B cell (primary cell): ENCODE measurements around the gene CAPNS2. TPM values are rescaled to one million over a fixed set of nuclear protein-coding genes. Genes with fewer than 3 reads are reported as not detected.
"Not testable (repeated sequence)": the region's sequence is repeated elsewhere in the genome, so short reads cannot be mapped to it uniquely, and the experiment has no call there.

ENCODE experiments used
- ATAC-seq: fragments of 200-7000 bp; cut with Tn5 transposase; one replicate; pipeline ENCODE4 v1.10.0; 2021; ENCODE audit warnings: low read depth, mild to moderate bottlenecking, moderate number of reproducible peaks, moderate library complexity
- CTCF ChIA-PET: fragments of 350-600 bp; sonication (Branson Sonifier 250); formaldehyde crosslinking; loops from one replicate; lab custom pipeline; 2021; ENCODE audit warnings: antibody characterized with exemption, inconsistent platforms; lab: Charles Lee
- POLR2A ChIA-PET: fragments of 350-600 bp; sonication (Branson Sonifier 250); formaldehyde crosslinking; loops from one replicate; lab custom pipeline; 2021; ENCODE audit warnings: antibody characterized with exemption; lab: Charles Lee
- DNase-seq: peaks from one replicate; pipeline ENCODE4 v3.0.0; 2013
- H2AFZ ChIP-seq: 2 replicates; pipeline ENCODE4 v1.6.1; 2012; ENCODE audit warnings: mild to moderate bottlenecking, low read depth, low read length; ENCODE audit not compliant: insufficient read depth, poor library complexity, severe bottlenecking
- H3K27ac ChIP-seq, 2 donors: 1 replicate in 1 of 2; 2 replicates in 1 of 2; pipeline ENCODE4 v1.5.1; 2012 to 2013; ENCODE audit warnings: low read length in 2 of 2, mild to moderate bottlenecking in 2 of 2, moderate library complexity in 1 of 2
- H3K27me3 ChIP-seq, 4 experiments: fragments of 200-600 bp in 1 of 4; sonication (generic) in 1 of 4; replicated peaks in 1 of 4; 1 replicate in 2 of 4; 2 replicates in 2 of 4; pipeline versions ENCODE4 v1.6.1 to v1.7.0; 2013 to 2016; ENCODE audit warnings: low read length in 3 of 4, mild to moderate bottlenecking in 2 of 4, mixed read lengths in 1 of 4, moderate library complexity in 1 of 4; ENCODE audit not compliant: insufficient read depth in 4 of 4, control insufficient read depth in 3 of 4; ENCODE audit errors: control extremely low read depth in 1 of 4
- H3K36me3 ChIP-seq, 2 experiments: replicated peaks in 1 of 2; 1 replicate in 1 of 2; 2 replicates in 1 of 2; pipeline versions ENCODE4 v1.6.1 to v1.7.1; 2013; ENCODE audit warnings: low read length in 1 of 2; ENCODE audit not compliant: insufficient read depth in 2 of 2, control insufficient read depth in 1 of 2; ENCODE audit errors: control extremely low read depth in 1 of 2, extremely low read depth in 1 of 2
- H3K4me1 ChIP-seq, 2 donors: fragments of 200-600 bp in 1 of 2; sonication (generic) in 1 of 2; 1 replicate in 1 of 2; 2 replicates in 1 of 2; pipeline versions ENCODE4 v1.5.1 to v1.6.1; 2013 to 2017; ENCODE audit warnings: low read length in 2 of 2; ENCODE audit not compliant: control insufficient read depth in 2 of 2, insufficient read depth in 2 of 2
- H3K4me2 ChIP-seq: replicated peaks from 2 replicates; pipeline ENCODE3; 2012; ENCODE audit warnings: mild to moderate bottlenecking, low read depth, low read length; ENCODE audit not compliant: poor library complexity, severe bottlenecking
- H3K4me3 ChIP-seq, 5 experiments: fragments of 200-600 bp in 1 of 5; sonication (generic) in 1 of 5; 1 replicate in 3 of 5; 2 replicates in 2 of 5; pipeline versions ENCODE4 v1.5.1 to v1.7.0; 2011 to 2016; ENCODE audit warnings: low read length in 4 of 5, mild to moderate bottlenecking in 4 of 5, low read depth in 2 of 5, control low read depth in 1 of 5, moderate library complexity in 1 of 5; ENCODE audit not compliant: insufficient read depth in 1 of 5; ENCODE audit errors: control extremely low read depth in 1 of 5, extremely low read depth in 1 of 5
- H3K79me2 ChIP-seq: fragments of 200-600 bp; sonication (generic); one replicate; pipeline ENCODE4 v1.6.0; 2016; ENCODE audit warnings: low read length; ENCODE audit not compliant: control insufficient read depth, insufficient read depth
- H3K9ac ChIP-seq: fragments of 200-600 bp; sonication (generic); 2 replicates; pipeline ENCODE4 v1.6.1; 2017; ENCODE audit warnings: mild to moderate bottlenecking, low read length, moderate library complexity
- H3K9me3 ChIP-seq, 3 donors: one replicate each; pipeline versions ENCODE4 v1.6.1 to v1.7.1; 2013; ENCODE audit warnings: low read length in 2 of 3; ENCODE audit not compliant: control insufficient read depth in 2 of 3, insufficient read depth in 1 of 3; ENCODE audit errors: control extremely low read depth in 1 of 3
- H4K20me1 ChIP-seq: 2 replicates; pipeline ENCODE4 v1.6.0; 2012; ENCODE audit warnings: mild to moderate bottlenecking, low read length; ENCODE audit not compliant: insufficient read depth, control insufficient read depth, poor library complexity, severe bottlenecking
- H3K27ac Mint-ChIP-seq: one replicate; pipeline ENCODE4 v1.8.0; 2021; ENCODE audit warnings: mixed read lengths
- H3K27me3 Mint-ChIP-seq: one replicate; pipeline ENCODE4 v1.8.0; 2021; ENCODE audit warnings: mixed read lengths
- H3K4me1 Mint-ChIP-seq: one replicate; pipeline ENCODE4 v1.8.0; 2021; ENCODE audit warnings: mixed read lengths
- H3K4me3 Mint-ChIP-seq: one replicate; pipeline ENCODE4 v1.8.0; 2021; ENCODE audit warnings: mixed read lengths
- H3K9me3 Mint-ChIP-seq: one replicate; pipeline ENCODE4 v1.8.0; 2022; ENCODE audit warnings: mixed read lengths; ENCODE audit not compliant: insufficient read depth
- CTCF ChIP-seq: fragments of 200-600 bp; IDR thresholded peaks from one replicate; pipeline ENCODE4 v1.8.0; 2022; ENCODE audit warnings: antibody characterized with exemption, mild to moderate bottlenecking
- EZH2 ChIP-seq: IDR thresholded peaks from 2 replicates; pipeline ENCODE4 v1.6.1; 2012; ENCODE audit warnings: borderline replicate concordance, low read depth, mild to moderate bottlenecking, moderate library complexity, low read length; ENCODE audit not compliant: insufficient read depth, poor library complexity, severe bottlenecking
- WGBS: methylation state at CpG from one replicate; pipeline ENCODE4 v1.1.5; 2013; ENCODE audit warnings: missing lambda C conversion rate; ENCODE audit not compliant: insufficient coverage; 5-methylcytosine and 5-hydroxymethylcytosine counted together
- intact Hi-C: fragments of 100-400 bp; cut with micrococcal nuclease; formaldehyde crosslinking; loops from one replicate; pipeline ENCODE4 v1.10.0; 2022
- polyA plus RNA-seq: library from polyadenylated mRNA; depleted of rRNA; stranded (reverse); fragments of >200 nt; gene quantifications from 2 replicates; pipeline ENCODE4 v1.2.3, GENCODE V29; 2012
- total RNA-seq, 2 donors: library from RNA; stranded (reverse); fragments of 120-200 nt in 1 of 2; gene quantifications; 1 replicate in 1 of 2; 2 replicates in 1 of 2; pipeline versions ENCODE4 v1.2.3 to v1.2.4, GENCODE V29; 2013 to 2022

CAPNS2 gene
- total and polyA plus RNA-seq, 2 donors (not counting 1 experiment from before 2014, with no cell fraction given): not detected

- intact Hi-C loops: no loop called here
- H3K9me3 ChIP-seq: peaks cover 0 to 6% (median 0%) of the 10 kb centered on the region in 3 donors
- no peaks in the 10 kb centered on the region for H3K4me1 Mint-ChIP-seq
- no peaks in the 10 kb centered on the region for H3K27me3 ChIP-seq
- H3K27me3 Mint-ChIP-seq: peaks cover 15% of the 10 kb centered on the region
- ChIA-PET POLR2A (no interaction called here), CTCF (no interaction called here)
- H3K9ac ChIP-seq: no peak overlapping the region
- no peak overlapping the region for H3K4me3 Mint-ChIP-seq
- H3K27ac Mint-ChIP-seq: no peak overlapping the region
- no peak overlapping the region for H2AFZ ChIP-seq
- ATAC-seq (no peak), DNase-seq (no peak)
- 27% methylated on average over 2 of the region's 3 CpGs for WGBS
- no peaks in the 10 kb centered on the region for H3K36me3 ChIP-seq
- no peaks in the 10 kb centered on the region for H4K20me1 ChIP-seq
- no peak overlapping the region for H3K27ac ChIP-seq
- TF ChIP-seq CTCF: no peak
- TF ChIP-seq EZH2: no peak
- H3K4me2 ChIP-seq: no peak overlapping the region
- no peaks in the 10 kb centered on the region for H3K4me1 ChIP-seq
- no peaks in the 10 kb centered on the region for H3K79me2 ChIP-seq
- no peaks in the 10 kb centered on the region for H3K9me3 Mint-ChIP-seq
- no peak overlapping the region for H3K4me3 ChIP-seq
Measured at GRCh38 chr16:55615071-55615470, 48.6 kb downstream of the CAPNS2 start.

- H2AFZ ChIP-seq, DNase-seq, H3K4me3 ChIP-seq, H3K9me3 ChIP-seq, H3K4me1 ChIP-seq, H3K4me3 Mint-ChIP-seq, H3K9ac ChIP-seq, H3K79me2 ChIP-seq, CTCF ChIA-PET, intact Hi-C loops, H3K36me3 ChIP-seq, POLR2A ChIA-PET, H3K27ac ChIP-seq, H3K9me3 Mint-ChIP-seq, H3K4me1 Mint-ChIP-seq, ATAC-seq, H4K20me1 ChIP-seq, H3K4me2 ChIP-seq, H3K27ac Mint-ChIP-seq, H3K27me3 ChIP-seq: not testable (repeated sequence)
- H3K27me3 Mint-ChIP-seq: peaks cover 15% of the 10 kb centered on the region
- WGBS: 85% methylated on average over 11 of the region's 11 CpGs
Measured at GRCh38 chr16:55615670-55616069, 49.2 kb downstream of the CAPNS2 start.

Other genes with a start within 250 kb of the CAPNS2 start
- 0.15 TPM in 2 replicates for gene IRX6, start 242.5 kb upstream of the CAPNS2 start, total RNA-seq
- gene IRX6, start 242.5 kb upstream of the CAPNS2 start, polyA plus RNA-seq: 0.07 and 0.10 TPM in 2 replicates
- not detected in 2 replicates for gene MMP2, start 87.5 kb upstream of the CAPNS2 start, total RNA-seq
- gene MMP2, start 87.5 kb upstream of the CAPNS2 start, polyA plus RNA-seq: not detected in 2 replicates
- 0.59 TPM in 1 of 2 replicates, not detected in the other for gene LPCAT2, start 57.6 kb upstream of the CAPNS2 start, total RNA-seq
- gene LPCAT2, start 57.6 kb upstream of the CAPNS2 start, polyA plus RNA-seq: 0.15 and 0.16 TPM in 2 replicates
- not detected in 2 replicates for gene SLC6A2, start 89.3 kb downstream of the CAPNS2 start, total RNA-seq
- gene SLC6A2, start 89.3 kb downstream of the CAPNS2 start, polyA plus RNA-seq: not detected in 2 replicates